ENCODE data around the gene TAS1R2. TPM values are rescaled to one million over a fixed set of nuclear protein-coding genes. Genes with fewer than 3 reads are reported as not detected.
A peak's percentile ranks its signal among the peaks of the same experiment; 100 is the strongest.

Gene TAS1R2
- total and polyA plus RNA-seq, 2 of the 13 experiments (the other 11 are each of a cell fraction or from before 2014, with no cell fraction given), result not detected

GRCh38 chr1:18900303-18900841, 40.9 kb upstream of the TAS1R2 start (continued):
- TF ChIP-seq PLRG1 (conservative IDR thresholded peaks at IDR 0.05) (no peak), MEIS2 (CRISPR knock-in tag; IDR thresholded peaks at IDR 0.05) (peak; percentile 96), SNAI1 (CRISPR knock-in tag; IDR thresholded peaks at IDR 0.05; ENCODE audit: borderline replicate concordance) (no peak), KLF9 (CRISPR knock-in tag; IDR thresholded peaks at IDR 0.05; ENCODE audit: low read depth) (no peak), ZNF713 (CRISPR knock-in tag; IDR thresholded peaks at IDR 0.05) (no peak), NCOR1 (IDR thresholded peaks at IDR 0.05; ENCODE audit: borderline replicate concordance, low read length) (no peak; the same call in 1 of the 2 replicates), KLF11 (CRISPR knock-in tag; IDR thresholded peaks at IDR 0.05) (peak; percentile 76), ZNF343 (CRISPR knock-in tag; IDR thresholded peaks at IDR 0.05) (no peak; the same call in 1 of the 2 replicates), REL (CRISPR knock-in tag; conservative IDR thresholded peaks at IDR 0.05) (no peak), ZNF225 (CRISPR knock-in tag; IDR thresholded peaks at IDR 0.05) (no peak), MTF1 (CRISPR knock-in tag; IDR thresholded peaks at IDR 0.05) (no peak), ZSCAN30 (CRISPR knock-in tag; IDR thresholded peaks at IDR 0.05) (no peak), SOX5 (CRISPR knock-in tag; IDR thresholded peaks at IDR 0.05; ENCODE audit: borderline replicate concordance) (peak; percentile 92), HNF1A (IDR thresholded peaks at IDR 0.05; ENCODE audit: low read depth) (peak; percentile 65; the same call in 1 of the 2 replicates), HNF1A (CRISPR knock-in tag; IDR thresholded peaks at IDR 0.05; ENCODE audit: borderline replicate concordance) (peak; percentile 76; the same call in 1 of the 2 replicates), ZNF567 (CRISPR knock-in tag; IDR thresholded peaks at IDR 0.05; ENCODE audit: borderline replicate concordance) (no peak), ZSCAN25 (CRISPR knock-in tag; IDR thresholded peaks at IDR 0.05) (no peak)
- TF ChIP-seq, protein P1, sequence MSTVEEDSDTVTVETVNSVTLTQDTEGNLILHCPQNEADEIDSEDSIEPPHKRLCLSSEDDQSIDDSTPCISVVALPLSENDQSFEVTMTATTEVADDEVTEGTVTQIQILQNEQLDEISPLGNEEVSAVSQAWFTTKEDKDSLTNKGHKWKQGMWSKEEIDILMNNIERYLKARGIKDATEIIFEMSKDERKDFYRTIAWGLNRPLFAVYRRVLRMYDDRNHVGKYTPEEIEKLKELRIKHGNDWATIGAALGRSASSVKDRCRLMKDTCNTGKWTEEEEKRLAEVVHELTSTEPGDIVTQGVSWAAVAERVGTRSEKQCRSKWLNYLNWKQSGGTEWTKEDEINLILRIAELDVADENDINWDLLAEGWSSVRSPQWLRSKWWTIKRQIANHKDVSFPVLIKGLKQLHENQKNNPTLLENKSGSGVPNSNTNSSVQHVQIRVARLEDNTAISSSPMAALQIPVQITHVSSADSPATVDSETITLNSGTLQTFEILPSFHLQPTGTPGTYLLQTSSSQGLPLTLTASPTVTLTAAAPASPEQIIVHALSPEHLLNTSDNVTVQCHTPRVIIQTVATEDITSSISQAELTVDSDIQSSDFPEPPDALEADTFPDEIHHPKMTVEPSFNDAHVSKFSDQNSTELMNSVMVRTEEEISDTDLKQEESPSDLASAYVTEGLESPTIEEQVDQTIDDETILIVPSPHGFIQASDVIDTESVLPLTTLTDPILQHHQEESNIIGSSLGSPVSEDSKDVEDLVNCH (CRISPR knock-in tag; IDR thresholded peaks at IDR 0.05), result no peak
- TF ChIP-seq, protein P2, sequence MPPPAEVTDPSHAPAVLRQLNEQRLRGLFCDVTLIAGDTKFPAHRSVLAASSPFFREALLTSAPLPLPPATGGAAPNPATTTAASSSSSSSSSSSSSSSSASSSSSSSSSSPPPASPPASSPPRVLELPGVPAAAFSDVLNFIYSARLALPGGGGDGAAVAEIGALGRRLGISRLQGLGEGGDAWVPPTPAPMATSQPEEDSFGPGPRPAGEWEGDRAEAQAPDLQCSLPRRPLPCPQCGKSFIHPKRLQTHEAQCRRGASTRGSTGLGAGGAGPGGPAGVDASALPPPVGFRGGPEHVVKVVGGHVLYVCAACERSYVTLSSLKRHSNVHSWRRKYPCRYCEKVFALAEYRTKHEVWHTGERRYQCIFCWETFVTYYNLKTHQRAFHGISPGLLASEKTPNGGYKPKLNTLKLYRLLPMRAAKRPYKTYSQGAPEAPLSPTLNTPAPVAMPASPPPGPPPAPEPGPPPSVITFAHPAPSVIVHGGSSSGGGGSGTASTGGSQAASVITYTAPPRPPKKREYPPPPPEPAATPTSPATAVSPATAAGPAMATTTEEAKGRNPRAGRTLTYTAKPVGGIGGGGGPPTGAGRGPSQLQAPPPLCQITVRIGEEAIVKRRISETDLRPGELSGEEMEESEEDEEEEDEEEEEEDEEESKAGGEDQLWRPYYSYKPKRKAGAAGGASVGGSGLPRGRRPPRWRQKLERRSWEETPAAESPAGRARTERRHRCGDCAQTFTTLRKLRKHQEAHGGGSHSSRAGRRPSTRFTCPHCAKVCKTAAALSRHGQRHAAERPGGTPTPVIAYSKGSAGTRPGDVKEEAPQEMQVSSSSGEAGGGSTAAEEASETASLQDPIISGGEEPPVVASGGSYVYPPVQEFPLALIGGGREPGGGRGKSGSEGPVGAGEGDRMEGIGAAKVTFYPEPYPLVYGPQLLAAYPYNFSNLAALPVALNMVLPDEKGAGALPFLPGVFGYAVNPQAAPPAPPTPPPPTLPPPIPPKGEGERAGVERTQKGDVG (CRISPR knock-in tag; IDR thresholded peaks at IDR 0.05; ENCODE audit: borderline replicate concordance), result no peak
- TF ChIP-seq, protein P3, sequence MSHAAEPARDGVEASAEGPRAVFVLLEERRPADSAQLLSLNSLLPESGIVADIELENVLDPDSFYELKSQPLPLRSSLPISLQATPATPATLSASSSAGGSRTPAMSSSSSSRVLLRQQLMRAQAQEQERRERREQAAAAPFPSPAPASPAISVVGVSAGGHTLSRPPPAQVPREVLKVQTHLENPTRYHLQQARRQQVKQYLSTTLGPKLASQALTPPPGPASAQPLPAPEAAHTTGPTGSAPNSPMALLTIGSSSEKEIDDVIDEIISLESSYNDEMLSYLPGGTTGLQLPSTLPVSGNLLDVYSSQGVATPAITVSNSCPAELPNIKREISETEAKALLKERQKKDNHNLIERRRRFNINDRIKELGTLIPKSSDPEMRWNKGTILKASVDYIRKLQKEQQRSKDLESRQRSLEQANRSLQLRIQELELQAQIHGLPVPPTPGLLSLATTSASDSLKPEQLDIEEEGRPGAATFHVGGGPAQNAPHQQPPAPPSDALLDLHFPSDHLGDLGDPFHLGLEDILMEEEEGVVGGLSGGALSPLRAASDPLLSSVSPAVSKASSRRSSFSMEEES (CRISPR knock-in tag; IDR thresholded peaks at IDR 0.05), result peak; percentile 98

Data from HepG2 (cell line).